K562 (cell line): ENCODE measurements around the gene PRKAR2B. TPM values are rescaled to one million over a fixed set of nuclear protein-coding genes. Genes with fewer than 3 reads are reported as not detected.

Source experiments
- ARID3A ChIP-seq: IDR thresholded peaks from 2 replicates; pipeline ENCODE4 v1.6.1; 2012; ENCODE audit warnings: low read depth, low read length, improper control_type of control experiment, borderline replicate concordance
- ARNT ChIP-seq, 2 experiments: fragments of 450-650 bp; IDR thresholded peaks; 2 replicates each; pipeline ENCODE4 v1.6.1; 2016; ENCODE audit warnings: mild to moderate bottlenecking in 1 of 2
- CBFA2T3 ChIP-seq: fragments of 450-650 bp; IDR thresholded peaks from 2 replicates; pipeline ENCODE4 v1.6.1; 2017
- CEBPG ChIP-seq, 3 experiments: fragments of 200-800 bp in 1 of 3; sonication (Bioruptor generic) in 1 of 3; sonication (generic) in 1 of 3; formaldehyde crosslinking in 1 of 3; IDR thresholded peaks in 2 of 3; conservative IDR thresholded peaks in 1 of 3; 2 replicates each; pipeline versions ENCODE4 v1.6.1 to v1.8.0; 2016 to 2022; ENCODE audit warnings: missing compliant biosample characterization in 2 of 3, missing genetic modification characterization in 2 of 3, mild to moderate bottlenecking in 1 of 3, missing genetic modification reagents in 1 of 3
- CHD1 ChIP-seq: fragments of 200-600 bp; sonication (generic); IDR thresholded peaks from one replicate; pipeline ENCODE4 v1.6.1; 2012; ENCODE audit warnings: mild to moderate bottlenecking, moderate library complexity, low read length, inconsistent platforms
- CHD2 ChIP-seq: IDR thresholded peaks from 2 replicates; pipeline ENCODE4 v1.6.1; 2011; ENCODE audit warnings: low read depth, low read length
- CSDE1 ChIP-seq, 2 experiments: fragments of 450-650 bp; IDR thresholded peaks; 2 replicates each; pipeline ENCODE4 v1.6.1; 2016; ENCODE audit warnings: mild to moderate bottlenecking in 1 of 2
- ELF1 ChIP-seq: fragments of 200-800 bp; sonication (Bioruptor generic); IDR thresholded peaks from 2 replicates; pipeline ENCODE4 v1.6.1; 2016; ENCODE audit warnings: missing genetic modification characterization, missing compliant biosample characterization
- HDGF ChIP-seq: fragments of 450-650 bp; IDR thresholded peaks from 2 replicates; pipeline ENCODE4 v1.6.1; 2016
- IRF9 ChIP-seq: fragments of 450-650 bp; IDR thresholded peaks from 2 replicates; pipeline ENCODE4 v1.6.1; 2016; ENCODE audit warnings: missing biosample characterization, missing genetic modification characterization
- KDM4B ChIP-seq, 2 experiments: fragments of 450-650 bp in 1 of 2; sonication (generic) in 1 of 2; IDR thresholded peaks; 2 replicates each; pipeline ENCODE4 v1.6.1; 2016 to 2017; ENCODE audit warnings: borderline replicate concordance in 2 of 2, antibody characterized with exemption in 1 of 2, low read depth in 1 of 2, mild to moderate bottlenecking in 1 of 2
- LCOR ChIP-seq: sonication (generic); formaldehyde crosslinking; IDR thresholded peaks from 2 replicates; pipeline ENCODE4 v1.8.0; 2022; ENCODE audit warnings: mild to moderate bottlenecking, missing genetic modification reagents
- MCM3 ChIP-seq: fragments of 450-650 bp; IDR thresholded peaks from 2 replicates; pipeline ENCODE4 v1.6.1; 2016
- MIER1 ChIP-seq: fragments of 450-650 bp; IDR thresholded peaks from 2 replicates; pipeline ENCODE4 v1.6.1; 2016; ENCODE audit warnings: antibody characterized with exemption, mild to moderate bottlenecking, low read depth
- NCOA1 ChIP-seq: fragments of 450-650 bp; IDR thresholded peaks from 2 replicates; pipeline ENCODE4 v1.6.1; 2016; ENCODE audit warnings: low read depth
- PCBP1 ChIP-seq: fragments of 200-400 bp; formaldehyde crosslinking; IDR thresholded peaks from 2 replicates; pipeline ENCODE4 v1.6.1; 2018; ENCODE audit warnings: mild to moderate bottlenecking, low read depth, low read length; ENCODE audit not compliant: poor library complexity, severe bottlenecking
- PHF8 ChIP-seq: fragments of 200-600 bp; sonication (generic); IDR thresholded peaks from 2 replicates; pipeline ENCODE4 v1.6.1; 2012; ENCODE audit warnings: mixed run types, mild to moderate bottlenecking, inconsistent platforms, low read length, moderate library complexity, borderline replicate concordance
- SMARCA4 ChIP-seq: fragments of 450-650 bp; IDR thresholded peaks from 2 replicates; pipeline ENCODE4 v1.6.1; 2016
- TBL1XR1 ChIP-seq, 2 experiments: IDR thresholded peaks; 2 replicates each; pipeline ENCODE4 v1.6.1; 2012; ENCODE audit warnings: improper control_type of control experiment in 2 of 2, low read length in 2 of 2, mild to moderate bottlenecking in 1 of 2
- TSHZ1 ChIP-seq: fragments of 250-450 bp; sonication (Bioruptor Pico); IDR thresholded peaks from 2 replicates; pipeline ENCODE4 v1.4.0; 2020; ENCODE audit warnings: mild to moderate bottlenecking, moderate library complexity
- ZNF23 ChIP-seq: fragments of 250-450 bp; sonication (Bioruptor Pico); IDR thresholded peaks from 2 replicates; pipeline ENCODE4 v1.4.0; 2020; ENCODE audit warnings: mild to moderate bottlenecking
- ZNF431 ChIP-seq: sonication (generic); formaldehyde crosslinking; IDR thresholded peaks from 2 replicates; pipeline ENCODE4 v1.8.0; 2022; ENCODE audit warnings: mild to moderate bottlenecking, missing genetic modification reagents
- ZNF445 ChIP-seq: fragments of 250-450 bp; sonication (Bioruptor Pico); IDR thresholded peaks from 2 replicates; pipeline ENCODE4 v1.4.0; 2020; ENCODE audit warnings: low read depth, mild to moderate bottlenecking, moderate library complexity
- ZNF707 ChIP-seq: fragments of 250-450 bp; sonication (Bioruptor Pico); conservative IDR thresholded peaks from 2 replicates; pipeline ENCODE4 v1.8.0; 2022; ENCODE audit warnings: inconsistent platforms, mild to moderate bottlenecking, moderate library complexity
- polyA plus RNA-seq, 8 experiments: library from polyadenylated mRNA; depleted of rRNA in 4 of 8; stranded (reverse) in 5 of 8; unstranded in 3 of 8; fragments of >200 nt; fragmentation: Nextera tagmentation in 2 of 8; fragmentation: Illumina TruSeq in 1 of 8; extraction: Ambion mirVana in 2 of 8; extraction: Trizol in 1 of 8; gene quantifications; 2 replicates each; pipeline versions ENCODE4 v1.2.1 to v1.2.3, GENCODE V29; 2011 to 2014; ENCODE audit warnings: inconsistent platforms in 1 of 8, missing spikeins in 1 of 8
- total RNA-seq, 7 experiments: library from RNA; depleted of rRNA in 6 of 7; stranded (reverse); fragments of >200 nt in 6 of 7; fragmentation: Illumina TruSeq in 2 of 7; extraction: Trizol in 2 of 7; gene quantifications; 2 replicates each; pipeline versions ENCODE4 v1.2.1 to v1.2.3, GENCODE V29; 2011 to 2021; ENCODE audit warnings: low replicate concordance in 1 of 7

The PRKAR2B gene
- total and polyA plus RNA-seq, 9 of the 15 experiments (the other 6 are each of a cell fraction or from before 2014, with no cell fraction given): 59.0 to 173 (median 129) TPM

- TF ChIP-seq TSHZ1 (CRISPR knock-in tag): no peak
- TF ChIP-seq CEBPG (CRISPR knock-in tag; IDR thresholded peaks at IDR 0.05): peak; percentile 13; the same call in 1 of the 2 replicates
- TF ChIP-seq CEBPG (tag; conservative IDR thresholded peaks at IDR 0.05 in 1 of 2, IDR thresholded peaks at IDR 0.05 in 1 of 2): 0 out of 4 replicates have a peak, but pooled peaks of 1 of the 2 experiments have one; percentile 18
- no peak for TF ChIP-seq ELF1 (tag)
- no peak for TF ChIP-seq LCOR (CRISPR knock-in tag)
- peak; percentile 87 for TF ChIP-seq SMARCA4
- no peak for TF ChIP-seq ZNF445 (CRISPR knock-in tag)
- no peak for TF ChIP-seq ZNF707 (CRISPR knock-in tag)
- peak; percentile 51; the same call in 1 of the 2 replicates for TF ChIP-seq ARID3A
- TF ChIP-seq NCOA1: no peak
- no peak for TF ChIP-seq ZNF431
- TF ChIP-seq PHF8: no peak
- TF ChIP-seq PCBP1: no peak
- no peak for TF ChIP-seq CSDE1 (IDR thresholded peaks at IDR 0.05)
- no peak for TF ChIP-seq MIER1
- TF ChIP-seq IRF9 (tag): no peak
- no peak; a peak in 1 of 4 replicates for TF ChIP-seq ARNT (IDR thresholded peaks at IDR 0.05)
- no peak for TF ChIP-seq ZNF23 (CRISPR knock-in tag)
- no peak for TF ChIP-seq CHD2
- peak; percentile 97; the same call in 1 of the 2 replicates for TF ChIP-seq HDGF
- TF ChIP-seq TBL1XR1 (IDR thresholded peaks at IDR 0.05; ENCODE audit: low read length in 2 of 2): no peak
- 0 out of 2 replicates have a peak, but pooled peaks have one; percentile 25 for TF ChIP-seq CBFA2T3
- TF ChIP-seq KDM4B (IDR thresholded peaks at IDR 0.05; ENCODE audit: borderline replicate concordance in 2 of 2, low read depth in 1 of 2): no peak
- no peak for TF ChIP-seq CHD1
- TF ChIP-seq MCM3: no peak
These were observed 120.8 kb downstream of the PRKAR2B start (continued) for GRCh38 chr7:107165341-107165740.
